T47D (cell line): ENCODE results near the gene MN1.

Source experiments
- DNase-seq, 2 experiments: peaks; one replicate each; pipeline versions ENCODE4 v3.0.0 to v3.0.0-alpha.2; 2011 to 2012; ENCODE audit warnings: low read depth in 1 of 2, low spot score in 1 of 2
- JUND ChIP-seq: IDR thresholded peaks from 2 replicates; pipeline ENCODE4 v1.6.1; 2012; ENCODE audit warnings: low read depth
- in situ Hi-C: cut with HindIII; loops from 2 replicates; pipeline ENCODE4 v1.10.0; 2016; ENCODE audit warnings: low sequenced_read_pairs, low pct_unique_long_range_greater_than_20kb

Gene MN1

GRCh38 chr22:27724157-27724556 lies 77.4 kb downstream of the MN1 start:
- in situ Hi-C loops, result no loop called here
- DNase-seq, result no peak
- no peak for TF ChIP-seq JUND

GRCh38 chr22:27723708-27724107 lies 77.8 kb downstream of the MN1 start:
- in situ Hi-C loops, result no loop called here
- TF ChIP-seq JUND, result no peak
- no peak for DNase-seq

- no peak for DNase-seq
- in situ Hi-C loops, result no loop called here
- no peak for TF ChIP-seq JUND
Observed at GRCh38 chr22:27723158-27723557, 78.4 kb downstream of the MN1 start.

- no peak for TF ChIP-seq JUND
- in situ Hi-C loops, result no loop called here
- DNase-seq, result no peak
Observed at GRCh38 chr22:27720860-27721259, 80.7 kb downstream of the MN1 start.

- peak in 1 of 2 experiments; percentile 82 for DNase-seq
- TF ChIP-seq JUND, result no peak
- in situ Hi-C loops, result no loop called here
Observed at GRCh38 chr22:27719535-27720227, 81.9 kb downstream of the MN1 start.

GRCh38 chr22:27719036-27719347 lies 82.6 kb downstream of the MN1 start:
- no peak for TF ChIP-seq JUND
- in situ Hi-C loops, result no loop called here
- no peak for DNase-seq

GRCh38 chr22:27718186-27719035 lies 83.1 kb downstream of the MN1 start:
- in situ Hi-C loops, result no loop called here
- no peak for TF ChIP-seq JUND
- DNase-seq, result peak in 1 of 2 experiments; percentile 31

GRCh38 chr22:27717094-27717493 lies 84.5 kb downstream of the MN1 start:
- no peak for TF ChIP-seq JUND
- no peak for DNase-seq
- in situ Hi-C loops, result no loop called here

GRCh38 chr22:27716074-27716473 lies 85.5 kb downstream of the MN1 start:
- in situ Hi-C loops, result no loop called here
- no peak for DNase-seq
- TF ChIP-seq JUND, result no peak

GRCh38 chr22:27715106-27715505 lies 86.5 kb downstream of the MN1 start:
- no peak for TF ChIP-seq JUND
- DNase-seq, result peak in 1 of 2 experiments; percentile 20
- in situ Hi-C loops, result no loop called here

GRCh38 chr22:27714068-27714467 lies 87.5 kb downstream of the MN1 start:
- TF ChIP-seq JUND, result no peak
- DNase-seq, result no peak
- in situ Hi-C loops, result no loop called here

GRCh38 chr22:27713461-27713860 lies 88.1 kb downstream of the MN1 start:
- in situ Hi-C loops, result no loop called here

GRCh38 chr22:27711756-27712155 lies 89.8 kb downstream of the MN1 start:
- DNase-seq, result no peak
- no peak for TF ChIP-seq JUND
- in situ Hi-C loops, result no loop called here

More at GRCh38 chr22:27713461-27713860, 88.1 kb downstream of the MN1 start:
- TF ChIP-seq JUND, result no peak
- DNase-seq, result no peak
